Neural crest cell (in vitro differentiated cells): ENCODE data around the gene PIGK. TPM values are rescaled to one million over a fixed set of nuclear protein-coding genes. Genes with fewer than 3 reads are reported as not detected.
"Not testable (repeated sequence)": the region's sequence is repeated elsewhere in the genome, so short reads cannot be mapped to it uniquely, and the experiment has no call there.

Experiments
- DNase-seq: peaks from one replicate; pipeline ENCODE4 v3.0.0; 2021; ENCODE audit warnings: low read depth, mixed read lengths, low spot score
- H3K27ac Mint-ChIP-seq: one replicate; pipeline ENCODE4 v1.8.0; 2021; ENCODE audit warnings: mild to moderate bottlenecking, mixed read lengths; ENCODE audit not compliant: unreplicated experiment
- H3K27me3 Mint-ChIP-seq: 2 replicates; pipeline ENCODE4 v1.8.0; 2021; ENCODE audit warnings: low read depth, mild to moderate bottlenecking, mixed read lengths
- H3K36me3 Mint-ChIP-seq: 2 replicates; pipeline ENCODE4 v1.8.0; 2021; ENCODE audit warnings: low read depth, mild to moderate bottlenecking, mixed read lengths
- H3K4me1 Mint-ChIP-seq: 2 replicates; pipeline ENCODE4 v1.8.0; 2021; ENCODE audit warnings: mixed read lengths
- H3K4me3 Mint-ChIP-seq: one replicate; pipeline ENCODE4 v1.8.0; 2021; ENCODE audit warnings: mild to moderate bottlenecking, mixed read lengths
- H3K9me3 Mint-ChIP-seq: 2 replicates; pipeline ENCODE4 v1.8.0; 2021; ENCODE audit warnings: mixed read lengths
- CTCF ChIP-seq: fragments of 200-600 bp; sonication (generic); conservative IDR thresholded peaks from 2 replicates; pipeline ENCODE4 v1.5.0; 2021; ENCODE audit warnings: antibody characterized with exemption, mild to moderate bottlenecking
- total RNA-seq: library from RNA; stranded (reverse); gene quantifications from 2 replicates; pipeline ENCODE4 v1.2.1, GENCODE V29; 2021

Gene PIGK
- total RNA-seq, 1 donor from 2014 or later: 18.4 TPM

GRCh38 chr1:77175230-77175844 is 43.9 kb downstream of the PIGK start:
- peak; percentile 2 for DNase-seq
- H3K36me3 Mint-ChIP-seq: peaks cover 40% of the 10 kb centered on the region

GRCh38 chr1:77170687-77171086 is 48.5 kb downstream of the PIGK start:
- H3K4me3 Mint-ChIP-seq: no peak overlapping the region
- DNase-seq: no peak
- H3K36me3 Mint-ChIP-seq: peaks cover 22% of the 10 kb centered on the region
- no peak for TF ChIP-seq CTCF
- no peak overlapping the region for H3K27ac Mint-ChIP-seq
- H3K9me3 Mint-ChIP-seq: peaks cover 12% of the 10 kb centered on the region
- no peaks in the 10 kb centered on the region for H3K4me1 Mint-ChIP-seq
- no peaks in the 10 kb centered on the region for H3K27me3 Mint-ChIP-seq

More at GRCh38 chr1:77175230-77175844, 43.9 kb downstream of the PIGK start:
- no peaks in the 10 kb centered on the region for H3K4me1 Mint-ChIP-seq
- peaks cover 17% of the 10 kb centered on the region for H3K9me3 Mint-ChIP-seq
- H3K27me3 Mint-ChIP-seq: no peaks in the 10 kb centered on the region
- no peak overlapping the region for H3K4me3 Mint-ChIP-seq
- no peak overlapping the region for H3K27ac Mint-ChIP-seq
- TF ChIP-seq CTCF: no peak

GRCh38 chr1:77168358-77168757 is 50.9 kb downstream of the PIGK start:
- TF ChIP-seq CTCF: no peak
- H3K27ac Mint-ChIP-seq: no peak overlapping the region
- no peak overlapping the region for H3K4me3 Mint-ChIP-seq

GRCh38 chr1:77164434-77164944 is 54.7 kb downstream of the PIGK start:
- Mint-ChIP-seq H3K9me3 (peaks cover 3% of the 10 kb centered on the region), H3K36me3 (peaks cover 16% of the 10 kb centered on the region), H3K4me1 (no peaks in the 10 kb centered on the region), H3K27ac (no peak overlapping the region), H3K4me3 (no peak overlapping the region), H3K27me3 (no peaks in the 10 kb centered on the region)
- no peak for DNase-seq
- no peak for TF ChIP-seq CTCF

More at GRCh38 chr1:77168358-77168757, 50.9 kb downstream of the PIGK start:
- H3K27me3 Mint-ChIP-seq: no peaks in the 10 kb centered on the region
- H3K9me3 Mint-ChIP-seq: peaks cover 5% of the 10 kb centered on the region
- H3K4me1 Mint-ChIP-seq: no peaks in the 10 kb centered on the region
- no peak for DNase-seq
- H3K36me3 Mint-ChIP-seq: peaks cover 5% of the 10 kb centered on the region

GRCh38 chr1:77159706-77160105 is 59.5 kb downstream of the PIGK start:
- H3K9me3 Mint-ChIP-seq, DNase-seq, H3K4me1 Mint-ChIP-seq, H3K4me3 Mint-ChIP-seq, H3K27me3 Mint-ChIP-seq, H3K27ac Mint-ChIP-seq: not testable (repeated sequence)
- H3K36me3 Mint-ChIP-seq: peaks cover 28% of the 10 kb centered on the region

GRCh38 chr1:77156214-77156613 is 63.0 kb downstream of the PIGK start:
- DNase-seq: no peak
- Mint-ChIP-seq H3K4me1 (no peaks in the 10 kb centered on the region), H3K36me3 (peaks cover 43% of the 10 kb centered on the region), H3K4me3 (no peak overlapping the region), H3K27ac (no peak overlapping the region), H3K9me3 (peaks cover 16% of the 10 kb centered on the region), H3K27me3 (no peaks in the 10 kb centered on the region)
- no peak for TF ChIP-seq CTCF
